ENCODE measurements around the gene SELENOM. TPM values are rescaled to one million over a fixed set of nuclear protein-coding genes. Genes with fewer than 3 reads are reported as not detected.
"Not testable (repeated sequence)": the region's sequence is repeated elsewhere in the genome, so short reads cannot be mapped to it uniquely, and the experiment has no call there.

SELENOM gene
- total and polyA plus RNA-seq, 2 of the 8 experiments (the other 6 are each of a cell fraction or from before 2014, with no cell fraction given), result 22.7 to 40.0 TPM

GRCh38 chr22:31078389-31078788 is 29.0 kb downstream of the SELENOM start:
- H4K5ac ChIP-seq (ENCODE audit: insufficient read length, low read depth, low read length); H3K9me3 ChIP-seq (ENCODE audit: insufficient read depth in 2 of 2, low read depth in 1 of 2, low read length in 1 of 2); H3K56ac ChIP-seq (replicated peaks; ENCODE audit: insufficient read length, low read depth, low read length); H2BK20ac ChIP-seq (ENCODE audit: low read length); H2AFZ ChIP-seq (ENCODE audit: low read length); H3K27me3 ChIP-seq (replicated peaks in 1 of 4; ENCODE audit: control insufficient read depth in 3 of 4, extremely low read depth in 1 of 4, insufficient read depth in 3 of 4, low read length in 3 of 4); H2AK5ac ChIP-seq (ENCODE audit: low read depth, low read length); H3K23me2 ChIP-seq (ENCODE audit: low read depth, low read length); H3K23ac ChIP-seq (ENCODE audit: insufficient read length); H4K8ac ChIP-seq (ENCODE audit: extremely low read depth, insufficient read depth, low read length); H3K27ac ChIP-seq (ENCODE audit: low read depth, low read length); H4K91ac ChIP-seq (replicated peaks; ENCODE audit: insufficient read length, low read length); H2BK15ac ChIP-seq (ENCODE audit: low read length); DNase-seq (ENCODE audit: low read depth in 1 of 2, low spot score in 2 of 2); H3K36me3 ChIP-seq (ENCODE audit: control insufficient read depth in 2 of 4, insufficient read depth in 4 of 4, low read length in 3 of 4); H3K14ac ChIP-seq (ENCODE audit: insufficient read length); H2BK5ac ChIP-seq (ENCODE audit: low read depth, low read length); H3K4ac ChIP-seq (replicated peaks; ENCODE audit: insufficient read length, low read depth, low read length); H3K9ac ChIP-seq (replicated peaks in 1 of 4; ENCODE audit: extremely low read depth in 1 of 4, low read depth in 3 of 4, low read length in 3 of 4); H3K79me1 ChIP-seq (ENCODE audit: low read depth, low read length); FAIRE-seq; H2BK12ac ChIP-seq (ENCODE audit: low read depth, low read length); H3K4me3 ChIP-seq (ENCODE audit: extremely low read depth in 1 of 4, insufficient read depth in 2 of 4, low read depth in 3 of 4, low read length in 4 of 4); H2BK120ac ChIP-seq (replicated peaks; ENCODE audit: low read depth, low read length); H4K20me1 ChIP-seq (replicated peaks in 1 of 2; ENCODE audit: control insufficient read depth in 1 of 2, insufficient read depth in 2 of 2, low read length in 2 of 2); H3K79me2 ChIP-seq (ENCODE audit: control insufficient read depth in 1 of 2, insufficient read depth in 2 of 2, low read length in 2 of 2); H3K18ac ChIP-seq (ENCODE audit: extremely low read depth, low read length); H3K4me2 ChIP-seq (ENCODE audit: insufficient read depth in 1 of 2, low read depth in 2 of 2, low read length in 2 of 2): not testable (repeated sequence)
- WGBS, 2 experiments (ENCODE audit: extremely low coverage in 1 of 2, insufficient coverage in 1 of 2, insufficient read length in 1 of 2, insufficient replicate concordance in 2 of 2, low coverage in 1 of 2, low lambda C conversion rate in 2 of 2, missing lambda C conversion rate in 1 of 2), result 87% methylated on average over 2 of the region's 2 CpGs; no CpG with 5 or more reads in 1 of the 2 experiments
- H3K4me1 ChIP-seq (replicated peaks in 1 of 4; ENCODE audit: control insufficient read depth in 3 of 4, insufficient read depth in 4 of 4, low read length in 3 of 4), result peaks cover 0 to 18% (median 8%) of the 10 kb centered on the region in 4 experiments; a peak in 6 of 7 replicates
- CTCF ChIA-PET (ENCODE audit: partially characterized antibody), result interaction anchor here (1.2 to 13.3 kb wide), 3 partner anchors 10 to 29 kb away, joined by 3 to 207 read pairs (median 11); partner anchors contain the start of gene SELENOM
- POLR2A ChIA-PET (ENCODE audit: partially characterized antibody), result interaction anchor here (1.2 to 12.2 kb wide), 3 partner anchors 14 to 109 kb away, joined by 3 to 220 read pairs (median 9); partner anchors contain the start of genes MORC2 and TUG1
